Fibroblast of villous mesenchyme (primary cell): ENCODE data around the gene PCDHAC2. TPM values are rescaled to one million over a fixed set of nuclear protein-coding genes. Genes with fewer than 3 reads are reported as not detected.

Source experiments
- DNase-seq: peaks from one replicate; pipeline ENCODE4 v3.0.0-alpha.2; 2010; ENCODE audit warnings: low read depth
- H3K4me3 ChIP-seq: 2 replicates; pipeline ENCODE4 v1.5.1; 2011; ENCODE audit warnings: low read depth, mild to moderate bottlenecking, low read length
- total RNA-seq: library from RNA; depleted of rRNA; stranded (reverse); fragments of >200 nt; gene quantifications from 2 replicates; pipeline ENCODE4 v1.2.3, GENCODE V29; 2012
- TF ChIP-seq, protein P1 (sequence below): IDR thresholded peaks from 2 replicates; pipeline ENCODE4 v1.5.1; 2012; ENCODE audit warnings: low read depth, mild to moderate bottlenecking, low read length; ENCODE audit not compliant: insufficient read depth

Gene PCDHAC2
- total RNA-seq, 1 donor, result under 0.01 TPM

DNA sequence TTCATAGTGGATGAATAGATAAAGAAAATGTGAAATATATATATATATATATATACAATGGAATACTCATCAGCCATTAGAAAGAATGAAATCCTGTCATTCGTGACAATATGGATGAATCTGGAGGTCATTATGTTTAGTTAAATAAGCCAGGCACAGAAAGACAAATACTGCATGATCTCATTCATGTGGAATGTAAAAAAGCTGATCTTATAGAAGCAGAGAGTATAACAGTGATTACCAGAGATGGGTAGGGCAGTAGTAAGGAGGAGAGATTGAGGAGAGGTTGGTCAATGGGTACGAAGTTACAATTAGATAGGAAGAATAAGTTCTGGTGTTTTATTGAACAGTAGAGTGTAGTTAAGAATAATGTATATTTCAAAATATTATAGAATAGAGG, 19.7 kb upstream of the PCDHAC2 start:
- DNase-seq, result no peak
- TF ChIP-seq, protein P1, sequence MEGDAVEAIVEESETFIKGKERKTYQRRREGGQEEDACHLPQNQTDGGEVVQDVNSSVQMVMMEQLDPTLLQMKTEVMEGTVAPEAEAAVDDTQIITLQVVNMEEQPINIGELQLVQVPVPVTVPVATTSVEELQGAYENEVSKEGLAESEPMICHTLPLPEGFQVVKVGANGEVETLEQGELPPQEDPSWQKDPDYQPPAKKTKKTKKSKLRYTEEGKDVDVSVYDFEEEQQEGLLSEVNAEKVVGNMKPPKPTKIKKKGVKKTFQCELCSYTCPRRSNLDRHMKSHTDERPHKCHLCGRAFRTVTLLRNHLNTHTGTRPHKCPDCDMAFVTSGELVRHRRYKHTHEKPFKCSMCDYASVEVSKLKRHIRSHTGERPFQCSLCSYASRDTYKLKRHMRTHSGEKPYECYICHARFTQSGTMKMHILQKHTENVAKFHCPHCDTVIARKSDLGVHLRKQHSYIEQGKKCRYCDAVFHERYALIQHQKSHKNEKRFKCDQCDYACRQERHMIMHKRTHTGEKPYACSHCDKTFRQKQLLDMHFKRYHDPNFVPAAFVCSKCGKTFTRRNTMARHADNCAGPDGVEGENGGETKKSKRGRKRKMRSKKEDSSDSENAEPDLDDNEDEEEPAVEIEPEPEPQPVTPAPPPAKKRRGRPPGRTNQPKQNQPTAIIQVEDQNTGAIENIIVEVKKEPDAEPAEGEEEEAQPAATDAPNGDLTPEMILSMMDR, result no peak
- H3K4me3 ChIP-seq, result no peak overlapping the region

GRCh38 chr5:140951636-140952035, 14.6 kb upstream of the PCDHAC2 start:
- TF ChIP-seq, protein P1, result no peak
- DNase-seq, result no peak
- no peak overlapping the region for H3K4me3 ChIP-seq

GRCh38 chr5:140953234-140953633, 13.0 kb upstream of the PCDHAC2 start:
- TF ChIP-seq, protein P1, result no peak
- no peak overlapping the region for H3K4me3 ChIP-seq
- no peak for DNase-seq

DNA sequence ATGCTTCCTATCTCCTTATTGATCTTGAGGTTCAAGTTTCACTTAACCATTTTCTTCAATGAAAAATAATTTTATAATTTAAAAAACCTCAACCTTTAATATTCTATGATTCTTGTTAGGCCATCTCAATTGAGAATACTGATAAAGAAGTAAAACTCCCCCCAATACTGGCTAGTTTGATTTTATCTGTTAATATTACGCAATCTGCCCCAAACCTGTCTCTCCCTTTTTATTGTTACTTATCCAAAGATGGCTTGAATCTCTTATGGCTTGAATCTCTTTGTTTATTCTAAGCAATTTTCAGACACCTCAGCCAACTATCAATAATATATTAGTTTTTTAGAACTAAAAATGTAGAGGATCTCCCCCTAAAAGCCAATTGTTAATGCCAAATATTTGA, 4.1 kb upstream of the PCDHAC2 start:
- no peak for DNase-seq
- no peak overlapping the region for H3K4me3 ChIP-seq
- TF ChIP-seq, protein P1, result no peak

GRCh38 chr5:140964356-140964755, 1.9 kb upstream of the PCDHAC2 start:
- H3K4me3 ChIP-seq, result no peak overlapping the region
- TF ChIP-seq, protein P1, result no peak
- no peak for DNase-seq

- H3K4me3 ChIP-seq, result peak overlapping the region; percentile 43
- TF ChIP-seq, protein P1, result no peak
- DNase-seq, result no peak
These were observed 377 bp upstream of the PCDHAC2 start for GRCh38 chr5:140965905-140966292.

- no peak for DNase-seq
- TF ChIP-seq, protein P1, result no peak
These were observed 1.1 kb downstream of the PCDHAC2 start for GRCh38 chr5:140967226-140967893.

More at GRCh38 chr5:140967226-140967893, 1.1 kb downstream of the PCDHAC2 start:
- H3K4me3 ChIP-seq, result no peak overlapping the region
